Tibial nerve (tissue), 3 donors: Measurements from ENCODE around the gene RASSF1.

Experiments used
- CTCF ChIP-seq, 5 experiments: fragments of 200-600 bp in 3 of 5; fragments of 450-650 bp in 2 of 5; sonication (generic) in 3 of 5; IDR thresholded peaks; one replicate each; pipeline ENCODE4 v1.5.1; 2016 to 2019; ENCODE audit warnings: antibody characterized with exemption in 5 of 5, mild to moderate bottlenecking in 3 of 5, moderate library complexity in 2 of 5
- POLR2A ChIP-seq, 2 donors: fragments of 450-650 bp; IDR thresholded peaks; one replicate each; pipeline ENCODE4 v1.6.1; 2017; ENCODE audit warnings: antibody characterized with exemption in 2 of 2, mild to moderate bottlenecking in 2 of 2, moderate library complexity in 2 of 2

- TF ChIP-seq CTCF (IDR thresholded peaks at IDR 0.05) = no peak
- no peak for TF ChIP-seq POLR2A (IDR thresholded peaks at IDR 0.05)
These were observed 4.4 kb upstream of the RASSF1 start for GRCh38 chr3:50345008-50345407.
